GM21717 (cell line): ENCODE measurements around the gene DPP4.
"Not testable (repeated sequence)": the region's sequence is repeated elsewhere in the genome, so short reads cannot be mapped to it uniquely, and the experiment has no call there.

ENCODE experiments used
- ATAC-seq: cut with Tn5 transposase; IDR thresholded peaks from one replicate; pipeline ENCODE4 v1.9.1; 2021; ENCODE audit warnings: mild to moderate bottlenecking, moderate library complexity; ENCODE audit not compliant: unreplicated experiment

Gene DPP4

GRCh38 chr2:161964160-161964559, 109.9 kb downstream of the DPP4 start:
- no peak for ATAC-seq

- no peak for ATAC-seq
Observed at GRCh38 chr2:161962160-161962559, 111.9 kb downstream of the DPP4 start.

- ATAC-seq: no peak
Observed at GRCh38 chr2:161961061-161961460, 113.0 kb downstream of the DPP4 start.

GRCh38 chr2:161956738-161957137, 117.3 kb downstream of the DPP4 start:
- no peak for ATAC-seq

GRCh38 chr2:161955211-161955610, 118.8 kb downstream of the DPP4 start:
- no peak for ATAC-seq

- ATAC-seq: no peak
Observed at GRCh38 chr2:161954103-161954502, 119.9 kb downstream of the DPP4 start.

- ATAC-seq: not testable (repeated sequence)
Observed at GRCh38 chr2:161953367-161953766, 120.6 kb downstream of the DPP4 start.

- no peak for ATAC-seq
Observed at GRCh38 chr2:161952783-161953191, 121.2 kb downstream of the DPP4 start.

GRCh38 chr2:161947836-161948235, 126.2 kb downstream of the DPP4 start:
- ATAC-seq: no peak

- no peak for ATAC-seq
Observed at GRCh38 chr2:161947406-161947805, 126.6 kb downstream of the DPP4 start.

- no peak for ATAC-seq
Observed at GRCh38 chr2:161946489-161947107, 127.4 kb downstream of the DPP4 start.

GRCh38 chr2:161943011-161943410, 131.0 kb downstream of the DPP4 start:
- no peak for ATAC-seq
